GM12892 (cell line): Measurements from ENCODE around the gene LIPA.

ENCODE experiments used
- POLR2A ChIP-seq: IDR thresholded peaks from 2 replicates; pipeline ENCODE4 v1.6.1; 2011; ENCODE audit warnings: low read depth, low read length, control low read depth
- POLR2AphosphoS5 ChIP-seq: IDR thresholded peaks from 2 replicates; pipeline ENCODE4 v1.6.1; 2011; ENCODE audit warnings: low read depth, low read length, control low read depth
- TAF1 ChIP-seq: IDR thresholded peaks from 2 replicates; pipeline ENCODE4 v1.6.1; 2011; ENCODE audit warnings: low read depth, mild to moderate bottlenecking, control low read depth, low read length, borderline replicate concordance

DNA sequence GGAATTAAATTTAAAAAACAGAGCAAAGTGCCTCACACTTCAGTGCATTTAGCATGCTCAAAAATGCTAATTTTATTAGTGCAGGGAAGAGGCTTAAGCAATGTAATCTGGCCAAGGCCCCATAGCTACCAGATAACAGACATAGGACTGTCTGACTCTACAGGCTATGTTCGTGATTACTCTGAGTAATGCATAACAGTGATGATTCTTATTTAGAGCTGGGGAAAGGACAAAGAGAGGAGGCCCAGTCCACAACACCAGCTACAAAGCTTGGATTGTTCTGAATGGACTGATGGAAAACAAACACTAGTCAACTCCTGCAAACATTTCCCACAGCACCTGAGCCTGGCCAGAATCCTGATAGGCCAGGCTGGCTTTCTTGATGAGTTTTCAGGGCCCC, 36.1 kb downstream of the LIPA start:
- TF ChIP-seq POLR2A (no peak), POLR2AphosphoS5 (no peak), TAF1 (no peak)
